ENCODE data around the gene RUNX2.

DNA sequence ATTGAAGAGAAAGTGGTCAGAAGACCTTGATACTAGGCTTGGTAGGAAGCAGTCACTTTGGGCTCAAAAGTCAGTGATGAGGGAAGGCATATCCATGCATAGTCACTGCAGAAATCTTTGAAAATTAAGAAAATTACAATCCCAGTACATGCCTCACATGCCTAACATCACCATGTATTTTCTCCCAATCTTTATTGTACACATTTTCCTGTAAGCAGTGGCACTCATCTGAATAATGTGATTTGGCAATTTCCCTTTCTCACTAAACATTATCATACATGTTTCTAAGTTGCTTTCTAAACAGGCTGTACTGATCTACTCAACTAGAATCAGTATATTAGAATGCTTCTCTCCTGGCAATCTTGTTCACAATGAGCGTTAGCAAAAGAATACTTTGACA, 330.3 kb downstream of the RUNX2 start:
- TF ChIP-seq CTCF (IDR thresholded peaks at IDR 0.05) (no peak), POLR2A (IDR thresholded peaks at IDR 0.05) (no peak)

Measured in testis (tissue), 2 donors.